ENCODE data around the gene ROR1. TPM values are rescaled to one million over a fixed set of nuclear protein-coding genes. Genes with fewer than 3 reads are reported as not detected.

Gene ROR1
- total and polyA plus RNA-seq, 2 donors (not counting 3 experiments of a cell fraction or from before 2014, with no cell fraction given): 2.6 to 3.5 TPM

DNA sequence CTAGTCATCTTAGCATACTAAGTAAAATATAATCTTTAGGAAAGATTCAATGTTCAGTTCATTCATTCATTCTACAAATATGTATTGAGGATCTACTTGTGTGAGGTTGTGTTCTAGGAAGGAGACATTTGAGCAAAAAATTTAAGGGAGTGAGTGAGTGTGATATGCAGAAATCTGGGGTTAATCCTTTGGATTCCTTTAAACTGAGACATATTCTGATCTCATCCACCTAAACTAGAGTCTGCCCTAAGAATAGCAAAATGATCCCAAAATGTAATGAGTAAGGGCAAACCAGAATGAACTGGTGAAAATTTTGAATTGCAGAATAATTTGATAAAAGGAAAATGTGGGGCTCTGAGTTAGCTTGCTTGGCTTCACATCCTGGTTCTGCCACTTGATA, 438.2 kb downstream of the ROR1 start:
- DNase-seq (ENCODE audit: low read depth, low spot score) (no peak), FAIRE-seq (no peak)
- Histone ChIP-seq H3K4me1 (ENCODE audit: control insufficient read depth, extremely low read depth, insufficient read depth, low read length) (no peaks in the 10 kb centered on the region), H3K36me3 (ENCODE audit: control insufficient read depth in 2 of 2, extremely low read depth in 1 of 2, insufficient read depth in 2 of 2, low read length in 2 of 2) (no peaks in the 10 kb centered on the region), H3K4me3 (replicated peaks in 1 of 3; ENCODE audit: insufficient read depth in 1 of 3, low read depth in 1 of 3, low read length in 3 of 3) (no peak overlapping the region), H3K79me2 (ENCODE audit: control insufficient read depth, insufficient read depth, low read length) (no peaks in the 10 kb centered on the region), H3K9ac (replicated peaks; ENCODE audit: extremely low read depth, insufficient read depth, low read length) (no peak overlapping the region), H4K20me1 (replicated peaks; ENCODE audit: control insufficient read depth, extremely low read depth, insufficient read depth, low read length) (no peaks in the 10 kb centered on the region), H3K9me1 (replicated peaks; ENCODE audit: control insufficient read depth, extremely low read depth, insufficient read depth, low read length) (no peaks in the 10 kb centered on the region), H3K4me2 (ENCODE audit: insufficient read depth, low read length) (no peak overlapping the region), H3K9me3 (replicated peaks; ENCODE audit: control insufficient read depth, insufficient read depth, low read length) (no peaks in the 10 kb centered on the region), H2AFZ (ENCODE audit: low read depth, low read length) (no peak overlapping the region), H3K27ac (ENCODE audit: insufficient read depth, low read depth, low read length) (no peak overlapping the region), H3K27me3 (ENCODE audit: control insufficient read depth in 2 of 2, insufficient read depth in 2 of 2, low read length in 2 of 2) (peaks cover 2 to 3% of the 10 kb centered on the region in 2 experiments)
- BruUV-seq (replicated peaks): no TSS peak
- CTCF ChIA-PET: no interaction called here
- TF ChIP-seq, protein P1, sequence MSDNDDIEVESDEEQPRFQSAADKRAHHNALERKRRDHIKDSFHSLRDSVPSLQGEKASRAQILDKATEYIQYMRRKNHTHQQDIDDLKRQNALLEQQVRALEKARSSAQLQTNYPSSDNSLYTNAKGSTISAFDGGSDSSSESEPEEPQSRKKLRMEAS (IDR thresholded peaks at IDR 0.05; ENCODE audit: insufficient read depth, insufficient read length): no peak
- no peak for TF ChIP-seq POLR2AphosphoS5 (IDR thresholded peaks at IDR 0.05; ENCODE audit: insufficient read depth, low read depth, low read length)
- TF ChIP-seq JUN (IDR thresholded peaks at IDR 0.05; ENCODE audit: borderline replicate concordance, insufficient read depth, insufficient read length, low read depth): no peak
- TF ChIP-seq, protein P2, sequence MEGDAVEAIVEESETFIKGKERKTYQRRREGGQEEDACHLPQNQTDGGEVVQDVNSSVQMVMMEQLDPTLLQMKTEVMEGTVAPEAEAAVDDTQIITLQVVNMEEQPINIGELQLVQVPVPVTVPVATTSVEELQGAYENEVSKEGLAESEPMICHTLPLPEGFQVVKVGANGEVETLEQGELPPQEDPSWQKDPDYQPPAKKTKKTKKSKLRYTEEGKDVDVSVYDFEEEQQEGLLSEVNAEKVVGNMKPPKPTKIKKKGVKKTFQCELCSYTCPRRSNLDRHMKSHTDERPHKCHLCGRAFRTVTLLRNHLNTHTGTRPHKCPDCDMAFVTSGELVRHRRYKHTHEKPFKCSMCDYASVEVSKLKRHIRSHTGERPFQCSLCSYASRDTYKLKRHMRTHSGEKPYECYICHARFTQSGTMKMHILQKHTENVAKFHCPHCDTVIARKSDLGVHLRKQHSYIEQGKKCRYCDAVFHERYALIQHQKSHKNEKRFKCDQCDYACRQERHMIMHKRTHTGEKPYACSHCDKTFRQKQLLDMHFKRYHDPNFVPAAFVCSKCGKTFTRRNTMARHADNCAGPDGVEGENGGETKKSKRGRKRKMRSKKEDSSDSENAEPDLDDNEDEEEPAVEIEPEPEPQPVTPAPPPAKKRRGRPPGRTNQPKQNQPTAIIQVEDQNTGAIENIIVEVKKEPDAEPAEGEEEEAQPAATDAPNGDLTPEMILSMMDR (IDR thresholded peaks at IDR 0.05; ENCODE audit: extremely low read depth in 1 of 2, insufficient read depth in 1 of 2, low read depth in 1 of 2, low read length in 2 of 2): no peak
- TF ChIP-seq MYC (IDR thresholded peaks at IDR 0.05; ENCODE audit: low read depth, low read length): no peak
- no peak for TF ChIP-seq FOS (IDR thresholded peaks at IDR 0.05; ENCODE audit: borderline replicate concordance, insufficient read depth, low read length)
- TF ChIP-seq POLR2A (IDR thresholded peaks at IDR 0.05; ENCODE audit: low read depth, low read length): no peak
- TF ChIP-seq EZH2 (IDR thresholded peaks at IDR 0.05; ENCODE audit: borderline replicate concordance, low read depth, low read length, severe bottlenecking): no peak
- TF ChIP-seq GATA2 (IDR thresholded peaks at IDR 0.05; ENCODE audit: insufficient read depth, insufficient read length, low read depth, low read length): no peak
- POLR2A ChIA-PET: no interaction called here
- intact Hi-C loops (cut with micrococcal nuclease): no loop called here
- dilution Hi-C loops (cut with MboI; ENCODE audit: extremely low pct_ligation_motif_present, low sequenced_read_pairs): no loop called here

Measured in endothelial cell of umbilical vein (primary cell).